GM23338 (cell line): ENCODE results near the gene HTR1D. TPM values are rescaled to one million over a fixed set of nuclear protein-coding genes. Genes with fewer than 3 reads are reported as not detected.

Experiments
- polyA plus RNA-seq: library from polyadenylated mRNA; unstranded; fragments of >200 nt; fragmentation: Nextera tagmentation; extraction: Ambion mirVana; gene quantifications from 2 replicates; pipeline ENCODE4 v1.2.1, GENCODE V29; 2016
- small RNA-seq: library from RNA; depleted of rRNA; stranded (forward); fragments of <200 nt; gene quantifications from one replicate; pipeline ENCODE3, GENCODE V24; 2014; ENCODE audit warnings: low replicate concordance
- total RNA-seq: library from RNA; depleted of rRNA; stranded (reverse); fragments of >200 nt; shearing (Covaris generic); gene quantifications from 2 replicates; pipeline ENCODE4 v1.2.3, GENCODE V29; 2014; rRNA removed

The HTR1D gene
- total and polyA plus RNA-seq, 2 experiments from 2014 or later, result 2.4 to 4.1 TPM

Small RNA genes within 50 kb of the gene (small RNA-seq; reads per million reads assigned to genes)
- gene RNU6-135P (not detected), gene RNU6-514P (not detected)

Other genes starting within 250 kb of the HTR1D start
- not detected in 2 replicates for gene LACTBL1, start 244.6 kb downstream of the HTR1D start, total RNA-seq
- gene LACTBL1, start 244.6 kb downstream of the HTR1D start, polyA plus RNA-seq, result not detected in 2 replicates
- not detected in 2 replicates for gene TEX46, start 201.7 kb downstream of the HTR1D start, total RNA-seq
- gene TEX46, start 201.7 kb downstream of the HTR1D start, polyA plus RNA-seq, result 0.66 TPM in 1 of 2 replicates, not detected in the other
- gene KDM1A, start 198.0 kb downstream of the HTR1D start, total RNA-seq, result 252 and 253 TPM in 2 replicates
- 76.9 and 86.4 TPM in 2 replicates for gene KDM1A, start 198.0 kb downstream of the HTR1D start, polyA plus RNA-seq
- 44.1 and 45.7 TPM in 2 replicates for gene LUZP1, start 48.6 kb downstream of the HTR1D start, total RNA-seq
- gene LUZP1, start 48.6 kb downstream of the HTR1D start, polyA plus RNA-seq, result 125 and 152 TPM in 2 replicates
- 147 and 169 TPM in 2 replicates for gene HNRNPR, start 126.8 kb upstream of the HTR1D start, total RNA-seq
- gene HNRNPR, start 126.8 kb upstream of the HTR1D start, polyA plus RNA-seq, result 183 and 200 TPM in 2 replicates
- gene ZNF436, start 152.3 kb upstream of the HTR1D start, total RNA-seq, result 1.0 and 2.2 TPM in 2 replicates
- 0.23 and 0.33 TPM in 2 replicates for gene ZNF436, start 152.3 kb upstream of the HTR1D start, polyA plus RNA-seq
- not detected in 2 replicates for gene TCEA3, start 207.2 kb upstream of the HTR1D start, total RNA-seq
- gene TCEA3, start 207.2 kb upstream of the HTR1D start, polyA plus RNA-seq, result 0.19 TPM in 1 of 2 replicates, not detected in the other